Glomerular visceral epithelial cell (primary cell): ENCODE data around the gene OR8K5.
"Not testable (repeated sequence)": the region's sequence is repeated elsewhere in the genome, so short reads cannot be mapped to it uniquely, and the experiment has no call there.

Experiments
- DNase-seq: peaks from one replicate; pipeline ENCODE4 v3.0.0-alpha.2; 2016; ENCODE audit errors: extremely low spot score

Gene OR8K5

DNA sequence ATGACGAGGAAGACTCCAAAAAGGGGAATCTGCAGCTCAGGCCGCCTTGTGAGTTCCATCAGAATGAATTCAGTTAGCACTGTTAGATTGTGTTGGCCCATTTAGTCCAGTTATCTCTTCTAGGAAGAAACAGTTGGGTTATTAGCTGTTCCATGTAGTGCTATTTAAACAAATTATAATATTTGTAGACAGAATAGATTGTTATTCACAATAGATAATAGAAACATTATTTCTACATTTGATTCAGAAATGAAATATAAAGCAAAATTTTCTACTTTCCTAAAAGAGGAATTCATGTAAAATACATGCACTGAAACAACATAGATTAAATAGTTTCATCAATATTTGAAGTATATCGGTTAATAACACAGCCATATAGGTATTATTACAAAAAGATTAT, at the start of gene OR8K5:
Gene OR8K5 (minus strand): TSS at position 101 of the 400 bp plus-strand sequence. CDS start 0 bp downstream, at position 101.
- no peak for DNase-seq

DNA sequence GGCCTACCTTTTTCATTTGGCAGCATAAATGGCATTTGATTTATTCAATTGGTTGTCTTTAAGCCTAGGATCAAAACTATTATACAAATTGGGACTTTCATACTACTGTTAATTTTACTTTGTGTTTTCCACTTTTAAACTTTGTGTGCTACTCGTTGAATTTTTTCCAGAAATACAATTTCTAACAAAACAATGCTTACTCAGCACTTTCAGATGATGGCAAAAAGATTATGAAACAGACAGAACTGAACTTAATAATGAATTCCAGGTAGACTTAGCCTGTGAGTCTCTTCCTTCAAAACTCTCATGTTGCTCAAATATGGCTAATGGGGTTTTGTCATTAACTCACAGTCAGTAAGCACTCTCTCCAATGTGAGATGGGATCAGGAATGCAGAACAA, 47.7 kb upstream of the OR8K5 start:
- no peak for DNase-seq

DNA sequence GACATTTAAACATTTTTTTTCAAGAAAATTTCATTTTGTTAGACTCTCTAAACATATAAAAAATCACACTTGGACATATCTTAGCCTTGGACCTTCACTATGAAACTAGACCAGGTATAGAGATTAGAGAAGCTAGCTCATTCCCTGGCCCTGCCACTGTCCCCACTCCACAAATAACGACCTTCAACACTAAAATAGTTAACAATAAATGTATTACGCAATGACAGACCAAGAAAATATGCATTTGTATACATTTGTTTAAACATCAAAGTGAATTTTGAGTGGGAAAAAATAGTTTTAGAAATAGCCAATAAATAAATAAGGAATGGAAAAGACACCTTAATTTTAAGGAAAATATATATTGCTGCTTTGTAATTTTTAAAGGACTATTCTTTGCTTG, 37.2 kb upstream of the OR8K5 start:
- DNase-seq = no peak

DNA sequence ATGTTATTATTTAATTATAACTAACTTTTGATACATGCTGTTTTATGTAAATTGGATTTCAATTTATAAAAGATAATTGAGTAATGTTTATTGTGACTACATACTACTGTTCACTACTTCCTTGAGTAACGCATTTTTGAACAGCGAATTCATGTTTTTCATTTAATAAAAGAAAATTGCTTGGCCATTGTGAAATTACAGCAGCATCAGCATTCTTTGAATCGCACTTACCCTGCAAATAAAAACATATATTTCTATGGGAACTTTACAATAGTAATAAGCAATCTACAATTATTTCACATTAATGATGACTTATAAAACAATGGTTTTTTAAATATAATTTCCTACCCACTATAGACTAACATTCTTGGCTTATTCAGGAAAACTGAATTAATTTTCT, 36.6 kb upstream of the OR8K5 start:
- DNase-seq = no peak

- no peak for DNase-seq
Measured at GRCh38 chr11:56188602-56189001, 28.5 kb upstream of the OR8K5 start.

GRCh38 chr11:56183459-56183858, 23.3 kb upstream of the OR8K5 start:
- no peak for DNase-seq

DNA sequence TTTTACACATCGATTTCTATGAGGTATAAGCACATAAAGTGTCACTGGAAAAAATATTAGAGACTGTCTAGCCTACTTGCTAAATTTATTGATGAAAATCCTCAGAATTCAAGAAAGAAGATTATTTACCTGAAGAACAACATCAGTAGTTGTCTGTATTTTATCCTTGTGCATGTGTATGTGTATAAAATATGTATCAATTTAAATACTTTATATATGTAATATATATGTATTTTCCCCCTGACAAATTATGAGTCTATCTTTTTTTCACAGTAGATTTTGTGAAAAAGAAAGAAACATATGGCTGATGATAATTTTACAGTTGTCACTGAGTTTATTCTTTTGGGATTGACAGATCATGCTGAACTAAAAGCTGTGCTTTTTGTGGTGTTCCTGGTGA, 16.2 kb upstream of the OR8K5 start, which contains the start of gene OR5J2:
Gene OR5J2 (plus strand): TSS at position 301 of the 400 bp plus-strand sequence. CDS start 0 bp downstream, at position 301.
- DNase-seq = no peak

DNA sequence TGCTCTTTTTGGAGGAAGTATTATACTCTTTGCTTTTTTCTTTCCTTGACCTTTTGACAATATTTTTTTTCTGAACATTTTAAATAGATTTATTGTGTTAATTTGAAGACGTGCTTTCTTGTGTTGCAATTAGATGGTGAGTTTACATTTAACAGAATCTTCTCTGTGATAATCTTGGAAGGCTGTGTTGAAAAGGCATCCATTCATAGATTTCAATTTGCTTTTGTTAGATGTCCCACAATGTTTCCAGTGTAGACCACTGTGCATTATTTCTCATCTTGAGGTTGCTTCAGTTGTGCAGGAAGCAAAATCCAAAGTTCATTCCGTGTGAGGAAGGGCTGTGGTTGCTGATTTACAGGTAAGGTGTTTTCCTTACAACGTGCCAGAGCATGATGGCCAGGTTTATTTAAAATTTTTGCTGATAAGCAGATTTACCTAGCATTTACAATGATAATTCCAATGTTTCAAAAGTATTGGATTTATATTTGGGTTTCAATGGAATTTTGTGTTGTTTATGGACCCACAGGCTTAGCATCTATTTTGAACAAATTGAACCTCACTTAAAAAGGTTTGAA, 12.2 kb upstream of the OR8K5 start:
- no peak for DNase-seq

- no peak for DNase-seq
Measured at GRCh38 chr11:56163804-56164203, 3.7 kb upstream of the OR8K5 start.

- no peak for DNase-seq
Measured at GRCh38 chr11:56152333-56152732, 7.8 kb downstream of the OR8K5 start.

DNA sequence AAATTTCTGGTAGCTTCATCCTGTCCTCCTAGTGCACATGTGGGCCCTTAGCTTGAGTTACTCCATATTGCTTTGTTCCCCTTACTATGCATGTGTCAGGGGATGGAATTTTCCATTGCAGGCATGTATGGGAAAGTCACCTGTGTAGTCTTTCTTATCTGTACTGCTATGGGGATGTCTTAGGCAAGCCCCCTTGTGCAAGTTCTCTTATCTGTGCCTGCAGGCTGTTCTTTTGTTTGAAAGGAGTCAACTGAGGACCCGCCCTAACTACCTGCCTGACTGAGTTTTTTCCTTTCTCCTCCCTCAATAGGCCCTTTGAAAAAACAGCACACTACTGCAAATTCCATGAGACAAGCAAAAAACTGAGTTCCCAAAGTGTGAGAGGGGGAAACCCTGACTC, 8.7 kb downstream of the OR8K5 start:
- DNase-seq = no peak

DNA sequence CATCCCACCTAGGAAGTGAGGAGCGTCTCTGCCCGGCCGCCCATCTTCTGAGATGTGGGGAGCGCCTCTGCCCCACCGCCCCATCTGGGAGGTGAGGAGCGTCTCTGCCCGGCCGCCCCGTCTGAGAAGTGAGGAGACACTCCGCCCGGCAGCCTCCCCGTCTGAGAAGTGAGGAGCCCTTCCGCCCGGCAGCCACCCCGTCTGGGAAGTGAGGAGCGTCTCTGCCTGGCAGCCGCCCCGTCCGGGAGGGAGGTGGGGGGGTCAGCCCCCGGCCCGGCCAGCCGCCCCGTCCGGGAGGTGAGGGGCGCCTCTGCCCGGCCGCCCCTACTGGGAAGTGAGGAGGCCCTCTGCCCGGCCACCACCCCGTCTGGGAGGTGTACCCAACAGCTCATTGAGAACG, 16.4 kb downstream of the OR8K5 start:
- not testable (repeated sequence) for DNase-seq

- DNase-seq = no peak
Measured at GRCh38 chr11:56140151-56140661, 19.9 kb downstream of the OR8K5 start, which contains the start of gene OR8J3. OR8J3 (minus strand) TSS chr11:56140201; CDS start chr11:56137718, 2,483 bp downstream.

- no peak for DNase-seq
Measured at GRCh38 chr11:56122073-56122472, 38.0 kb downstream of the OR8K5 start, which contains the start of gene OR8H3. OR8H3 (plus strand) TSS chr11:56122373; CDS start chr11:56122373, 0 bp downstream.
